Measurements from ENCODE around the gene LRRN4.

The LRRN4 gene

DNA sequence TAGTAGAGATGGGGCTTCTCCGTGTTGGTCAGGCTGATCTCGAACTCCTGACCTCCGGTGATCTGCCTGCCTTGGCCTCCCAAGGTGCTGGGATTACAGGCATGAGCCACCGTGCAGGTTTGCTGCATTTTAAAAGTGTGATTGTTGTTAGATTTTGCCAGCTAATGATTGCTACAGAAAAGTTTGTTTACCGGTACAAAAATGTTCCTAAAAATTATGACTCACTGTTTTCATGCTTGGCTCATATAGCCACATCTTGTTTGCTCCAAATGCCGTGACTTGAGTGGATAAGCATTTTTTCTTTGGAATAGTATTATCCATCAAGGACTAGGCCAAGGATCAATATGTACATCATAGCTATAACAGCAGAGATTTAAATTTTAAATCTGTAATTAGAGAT, 24.3 kb downstream of the LRRN4 start:
- DNase-seq = no peak

GRCh38 chr20:6028818-6029217, 25.0 kb downstream of the LRRN4 start:
- DNase-seq = no peak

GRCh38 chr20:6026051-6026450, 27.8 kb downstream of the LRRN4 start:
- no peak for DNase-seq

DNA sequence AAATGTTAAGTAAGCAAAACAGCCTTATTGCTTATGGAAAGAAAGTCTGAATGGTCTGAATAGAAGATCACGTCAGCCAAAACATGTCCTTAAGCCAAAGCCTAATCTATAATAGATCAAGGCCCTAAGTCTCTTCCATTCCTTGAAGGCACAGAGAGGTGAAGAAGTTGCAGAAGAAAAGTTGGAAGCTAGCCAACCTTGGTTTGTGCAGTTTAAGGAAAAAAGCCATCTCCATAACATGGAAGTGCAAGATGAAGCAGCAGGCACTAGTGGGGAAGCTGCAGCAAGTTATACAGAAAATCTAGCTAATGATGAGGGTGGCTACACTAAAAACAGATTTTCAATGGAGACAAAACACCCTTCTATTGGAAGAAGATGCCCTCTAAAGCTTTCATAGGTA, 29.1 kb downstream of the LRRN4 start:
- DNase-seq = no peak

DNA sequence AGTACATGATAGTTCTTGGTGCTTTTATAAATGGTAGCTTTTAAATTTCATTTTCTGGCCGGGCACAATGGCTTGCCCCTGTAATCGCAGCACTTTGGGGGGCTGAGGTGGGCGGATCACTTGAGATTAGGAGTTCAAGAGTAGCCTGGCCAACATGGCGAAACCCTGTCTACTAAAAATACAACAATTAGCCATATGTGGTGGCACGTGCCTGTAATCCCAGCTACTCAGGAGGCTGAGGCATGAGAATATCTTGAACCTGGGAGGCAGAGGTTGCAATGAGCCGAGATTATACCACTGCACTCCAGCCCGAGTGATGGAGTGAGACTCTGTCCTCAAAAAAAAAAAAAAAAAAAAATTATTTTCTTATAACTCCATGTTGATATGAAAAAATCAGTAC, 36.0 kb downstream of the LRRN4 start:
- DNase-seq = no peak

- no peak for DNase-seq
Measured at GRCh38 chr20:6017467-6017866, 36.4 kb downstream of the LRRN4 start.

GRCh38 chr20:6014957-6015356, 38.9 kb downstream of the LRRN4 start:
- no peak for DNase-seq

DNA sequence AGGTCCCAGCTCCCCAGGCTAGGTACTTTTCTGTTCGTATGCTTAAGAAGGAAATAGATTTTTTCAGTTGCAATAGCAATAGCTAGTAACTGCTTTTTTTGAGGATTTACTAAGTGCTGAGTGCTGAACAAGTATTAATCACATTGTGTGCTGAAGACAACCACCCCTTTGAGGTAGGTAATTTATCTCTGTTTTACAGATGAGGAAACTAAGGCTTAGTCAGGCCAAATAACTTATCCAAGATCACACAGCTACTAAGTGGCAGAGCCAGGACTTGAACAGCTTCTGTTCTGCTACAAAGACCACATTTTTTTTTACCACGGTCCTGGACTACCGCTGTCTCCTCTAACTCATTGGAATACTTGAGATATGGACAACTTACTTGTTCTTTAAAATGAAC, 39.8 kb downstream of the LRRN4 start:
- no peak for DNase-seq

DNA sequence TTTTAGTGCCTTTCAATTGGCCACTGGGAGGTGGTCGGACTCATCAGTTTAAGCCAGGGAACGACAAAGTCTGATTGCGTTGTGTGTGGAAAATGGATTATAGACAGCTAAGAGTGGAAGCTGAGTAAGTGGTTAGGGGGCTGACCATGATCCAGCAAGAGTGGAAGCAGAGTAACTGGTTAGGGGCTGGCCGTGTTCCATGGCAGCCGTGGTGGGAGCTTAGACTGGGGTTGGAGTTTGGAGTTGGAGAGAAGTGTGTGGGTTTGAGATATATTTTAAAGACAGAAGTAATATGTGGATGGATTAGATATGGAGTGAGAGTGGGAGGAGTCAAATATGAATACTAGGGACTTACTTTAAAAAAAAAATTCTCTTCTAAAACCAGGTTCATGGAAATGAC, 41.7 kb downstream of the LRRN4 start:
- no peak for DNase-seq

GRCh38 chr20:6008254-6008653, 45.6 kb downstream of the LRRN4 start:
- DNase-seq = no peak

- DNase-seq = no peak
Measured at GRCh38 chr20:6007529-6008103, 46.2 kb downstream of the LRRN4 start.

GRCh38 chr20:6007094-6007528, 46.7 kb downstream of the LRRN4 start:
- no peak for DNase-seq

DNA sequence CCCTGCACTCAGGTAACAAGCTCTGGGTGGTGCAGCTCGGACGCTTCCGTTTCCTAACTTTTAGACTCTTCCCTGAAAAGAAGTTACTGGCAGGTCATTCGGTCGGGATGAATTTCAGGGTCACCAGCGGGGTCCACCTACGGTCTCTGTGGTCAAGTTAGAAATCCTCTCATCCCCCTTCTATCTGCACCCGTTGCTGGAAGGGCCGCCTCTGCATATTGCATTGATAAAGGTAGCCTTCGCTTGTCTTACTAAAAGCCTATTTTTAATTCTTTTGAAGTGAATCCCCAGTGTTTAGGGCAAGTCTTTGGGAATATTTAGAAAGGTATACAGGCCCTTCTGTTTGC, 47.3 kb downstream of the LRRN4 start:
- DNase-seq = peak; percentile 26

DNA sequence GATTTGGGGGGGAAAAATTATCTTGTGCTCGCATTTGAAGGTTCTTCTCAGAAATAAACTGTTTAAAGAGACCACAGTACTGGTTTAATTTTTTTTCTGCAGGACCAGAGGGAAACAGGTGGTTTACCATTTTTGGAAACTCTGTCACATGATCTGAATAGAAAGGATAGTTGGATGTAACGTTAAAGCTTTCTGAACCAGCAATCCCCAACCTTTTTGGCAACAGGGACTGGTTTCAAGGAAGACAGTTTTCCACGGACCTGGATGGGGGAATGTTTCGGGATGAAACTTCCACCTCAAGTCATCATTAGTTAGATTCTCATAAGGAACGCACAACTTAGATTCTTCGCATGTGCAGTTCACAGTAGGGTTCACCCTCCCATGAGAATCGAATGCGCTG, 53.0 kb downstream of the LRRN4 start:
- DNase-seq = no peak

DNA sequence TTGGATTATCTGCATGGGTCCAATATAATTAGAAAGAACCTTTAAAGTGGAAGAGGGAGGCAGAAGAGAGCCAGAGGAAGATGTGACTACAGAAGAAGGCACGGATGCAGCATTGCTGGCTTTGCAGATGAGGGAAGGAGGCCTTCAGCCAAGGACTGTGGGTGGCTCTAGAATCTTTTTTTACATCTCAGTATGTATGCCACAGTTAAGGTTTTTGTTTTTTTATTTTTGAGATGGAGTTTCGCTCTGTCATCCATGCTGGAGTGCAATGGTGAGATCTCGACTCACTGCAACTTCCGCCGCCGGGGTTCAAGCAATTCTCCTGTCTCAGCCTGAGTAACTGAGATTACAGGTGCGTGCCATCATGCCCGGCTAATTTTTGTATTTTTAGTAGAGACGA, 54.1 kb downstream of the LRRN4 start:
- DNase-seq = no peak

DNA sequence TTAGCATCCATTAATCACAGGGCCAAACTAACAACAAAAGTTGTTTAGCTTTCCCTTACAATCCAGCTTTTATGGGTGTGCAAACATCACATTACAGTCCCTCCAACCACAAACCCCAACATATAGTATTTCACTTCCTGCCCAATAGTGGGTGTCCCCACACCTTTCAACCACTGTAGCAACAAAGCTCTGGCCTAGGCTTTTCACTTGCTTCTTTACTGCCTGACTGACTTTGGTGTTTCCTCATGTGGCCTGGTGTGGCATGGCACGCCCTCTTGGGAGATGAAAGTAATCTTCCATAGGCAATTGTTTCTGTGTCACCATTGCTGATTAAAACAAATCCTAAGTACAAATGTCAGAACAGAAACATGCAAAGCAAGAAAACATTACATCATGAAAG, 57.1 kb downstream of the LRRN4 start:
- DNase-seq = no peak

GRCh38 chr20:5991623-5992441, 62.0 kb downstream of the LRRN4 start:
- no peak for DNase-seq

DNA sequence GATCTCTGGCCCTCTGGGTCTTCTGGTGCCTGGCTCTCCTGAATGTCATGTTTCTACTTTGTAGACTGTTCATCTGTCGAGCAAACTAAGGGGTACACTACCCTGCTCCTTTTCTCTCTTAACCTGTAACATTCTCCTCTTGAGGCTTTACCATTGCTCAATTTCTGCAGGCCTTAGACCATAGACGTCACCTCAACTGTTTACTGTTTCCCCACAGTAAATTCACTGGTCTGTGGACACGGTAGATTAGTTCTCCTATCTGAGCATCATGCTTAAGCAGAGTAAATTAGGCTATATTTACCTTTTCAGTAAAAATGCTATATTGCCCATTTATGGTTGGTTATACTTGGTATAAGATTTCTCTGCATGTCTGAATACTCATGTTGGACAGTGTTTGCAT, 62.9 kb downstream of the LRRN4 start:
- DNase-seq = no peak

All from NCI-H1092 treated with DMSO at 0.1 percent for 48 hours (cell line).